Chondrocyte (in vitro differentiated cells): ENCODE data around the gene RTL1. TPM values are rescaled to one million over a fixed set of nuclear protein-coding genes. Genes with fewer than 3 reads are reported as not detected.

Experiments used
- DNase-seq: peaks from one replicate; pipeline ENCODE4 v3.0.0; 2021; ENCODE audit warnings: mixed read lengths, low spot score
- H3K27ac Mint-ChIP-seq: one replicate; pipeline ENCODE4 v1.8.0; 2021; ENCODE audit warnings: mild to moderate bottlenecking, moderate library complexity, mixed read lengths; ENCODE audit not compliant: unreplicated experiment
- H3K27me3 Mint-ChIP-seq: 2 replicates; pipeline ENCODE4 v1.8.0; 2021; ENCODE audit warnings: low read depth, mixed read lengths
- H3K36me3 Mint-ChIP-seq: 2 replicates; pipeline ENCODE4 v1.8.0; 2021; ENCODE audit warnings: low read depth, mixed read lengths
- H3K4me1 Mint-ChIP-seq: 2 replicates; pipeline ENCODE4 v1.8.0; 2021; ENCODE audit warnings: low read depth, mild to moderate bottlenecking, mixed read lengths
- H3K4me3 Mint-ChIP-seq: one replicate; pipeline ENCODE4 v1.8.0; 2021; ENCODE audit warnings: mild to moderate bottlenecking, moderate library complexity, mixed read lengths; ENCODE audit not compliant: unreplicated experiment
- H3K9me3 Mint-ChIP-seq: 2 replicates; pipeline ENCODE4 v1.8.0; 2021; ENCODE audit warnings: low read depth, mixed read lengths
- CTCF ChIP-seq: fragments of 200-600 bp; sonication (generic); IDR thresholded peaks from 2 replicates; pipeline ENCODE4 v1.5.0; 2021; ENCODE audit warnings: antibody characterized with exemption, mild to moderate bottlenecking, moderate library complexity
- microRNA-seq: library from miRNA; unstranded; fragments of <30 nt; microRNA quantifications from one replicate; pipeline ENCODE4 v1.2.0, GENCODE V29; 2020; ENCODE audit warnings: borderline number of aligned reads
- total RNA-seq: library from RNA; stranded (reverse); gene quantifications from 3 replicates; pipeline ENCODE4 v1.2.1, GENCODE V29; 2021

RTL1 gene
- total RNA-seq, 1 donor from 2014 or later, result 0.02 TPM

- H3K27ac Mint-ChIP-seq, result no peak overlapping the region
- no peak for TF ChIP-seq CTCF
- H3K27me3 Mint-ChIP-seq, result peaks cover 10% of the 10 kb centered on the region
- H3K36me3 Mint-ChIP-seq, result no peaks in the 10 kb centered on the region
- H3K4me1 Mint-ChIP-seq, result peaks cover 6% of the 10 kb centered on the region
- no peak overlapping the region for H3K4me3 Mint-ChIP-seq
- no peak for DNase-seq
- H3K9me3 Mint-ChIP-seq, result no peaks in the 10 kb centered on the region
These were observed 69.3 kb downstream of the RTL1 start for GRCh38 chr14:100834082-100834793.

DNA sequence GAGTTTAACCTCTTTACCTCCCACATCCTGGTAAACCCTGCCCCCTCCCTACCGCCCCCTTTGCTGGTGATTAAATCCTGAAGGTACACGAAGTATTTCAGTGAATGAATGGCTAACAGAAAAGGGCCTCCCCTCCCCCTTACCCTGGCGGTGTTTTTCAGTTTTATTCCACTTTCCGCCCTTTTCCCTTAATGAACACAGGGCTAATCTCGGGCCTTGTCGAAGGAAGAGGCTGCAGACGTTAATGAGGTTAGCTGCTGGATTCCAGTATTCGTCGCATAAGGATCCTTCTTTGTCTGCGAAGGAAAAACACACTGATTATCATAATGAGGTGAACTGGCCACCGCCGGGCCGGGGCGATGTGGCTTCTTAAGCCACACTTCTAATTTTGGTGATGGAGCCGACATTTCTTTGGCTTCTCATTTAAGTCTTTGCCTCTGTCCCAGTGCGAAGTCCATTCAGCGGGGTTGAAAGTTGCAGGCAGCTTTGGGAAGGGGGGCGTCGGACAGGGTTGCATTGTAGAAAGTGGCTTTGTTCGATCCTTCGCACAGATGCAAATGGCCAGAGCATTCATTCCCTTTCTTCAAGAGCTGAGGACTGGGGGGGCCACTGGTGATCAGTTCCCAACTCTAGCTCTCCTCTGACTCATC lies 71.1 kb downstream of the RTL1 start:
- Mint-ChIP-seq H3K27ac (no peak overlapping the region), H3K27me3 (peaks cover 10% of the 10 kb centered on the region), H3K36me3 (peaks cover 1% of the 10 kb centered on the region), H3K4me1 (no peaks in the 10 kb centered on the region), H3K9me3 (peaks cover 1% of the 10 kb centered on the region), H3K4me3 (no peak overlapping the region)
- TF ChIP-seq CTCF, result no peak
- DNase-seq, result no peak

- H3K9me3 Mint-ChIP-seq, result peaks cover 3% of the 10 kb centered on the region
- no peak for DNase-seq
- no peak overlapping the region for H3K27ac Mint-ChIP-seq
- peaks cover 10% of the 10 kb centered on the region for H3K27me3 Mint-ChIP-seq
- no peak overlapping the region for H3K4me3 Mint-ChIP-seq
- H3K36me3 Mint-ChIP-seq, result peaks cover 1% of the 10 kb centered on the region
- no peak for TF ChIP-seq CTCF
- no peaks in the 10 kb centered on the region for H3K4me1 Mint-ChIP-seq
These were observed 72.8 kb downstream of the RTL1 start for GRCh38 chr14:100830681-100831080.

Small RNA genes lying within 50 kb of the gene (microRNA-seq; reads per million reads assigned to microRNA genes)
- gene MIR127 (not detected), gene MIR136 (not detected), gene MIR337 (not detected), gene MIR370 (not detected), gene MIR431 (not detected), gene MIR432 (not detected), gene MIR433 (not detected), gene MIR493 (not detected), gene MIR665 (not detected)

Other genes starting within 250 kb of the RTL1 start
- gene DLK1, start 176.8 kb downstream of the RTL1 start, total RNA-seq, result 0.33 to 0.45 TPM in 2 of 3 replicates, not detected in the other
- gene MEG3, start 77.6 kb downstream of the RTL1 start, total RNA-seq, result not detected in 3 replicates